Right lobe of liver (tissue), 6 donors: ENCODE data around the gene IL1RN. TPM values are rescaled to one million over a fixed set of nuclear protein-coding genes. Genes with fewer than 3 reads are reported as not detected.
"Not testable (repeated sequence)": the region's sequence is repeated elsewhere in the genome, so short reads cannot be mapped to it uniquely, and the experiment has no call there.

Experiments used
- ATAC-seq, 4 donors: fragments of 200-7000 bp; cut with Tn5 transposase; one replicate each; pipeline ENCODE4 v1.9.1; 2020; ENCODE audit warnings: mild to moderate bottlenecking in 4 of 4, moderate library complexity in 4 of 4
- DNase-seq, 3 donors: peaks; one replicate each; pipeline ENCODE4 v3.0.0-alpha.2; 2020
- H3K27ac ChIP-seq, 3 donors: fragments of 200-600 bp; one replicate each; pipeline ENCODE4 v1.8.0; 2022
- H3K27me3 ChIP-seq, 2 donors: fragments of 200-600 bp; one replicate each; pipeline ENCODE4 v1.8.0; 2022
- H3K36me3 ChIP-seq, 4 donors: fragments of 200-600 bp; sonication (generic) in 1 of 4; one replicate each; pipeline versions ENCODE4 v1.5.1 to v1.8.0; 2017 to 2022; ENCODE audit warnings: control low read depth in 1 of 4
- H3K4me1 ChIP-seq, 4 donors: fragments of 200-600 bp; sonication (generic) in 1 of 4; one replicate each; pipeline versions ENCODE4 v1.5.1 to v1.8.0; 2017 to 2022; ENCODE audit warnings: control low read depth in 1 of 4
- H3K4me3 ChIP-seq, 3 donors: fragments of 200-600 bp; one replicate each; pipeline ENCODE4 v1.8.0; 2022
- H3K9me3 ChIP-seq, 4 donors: fragments of 200-600 bp; sonication (generic) in 1 of 4; one replicate each; pipeline versions ENCODE4 v1.5.1 to v1.8.0; 2017 to 2022; ENCODE audit warnings: control low read depth in 1 of 4
- POLR2A ChIP-seq: fragments of 450-650 bp; IDR thresholded peaks from one replicate; pipeline ENCODE4 v1.6.1; 2017; ENCODE audit warnings: antibody characterized with exemption, mild to moderate bottlenecking
- WGBS: methylation state at CpG from one replicate; pipeline ENCODE4 v1.1.6; 2018; ENCODE audit warnings: low coverage, low lambda C conversion rate; ENCODE audit not compliant: insufficient coverage; ENCODE audit errors: missing lambda C conversion rate; 5-methylcytosine and 5-hydroxymethylcytosine counted together
- intact Hi-C, 2 donors: fragments of 100-400 bp; cut with DNase I; formaldehyde crosslinking; loops; one replicate each; pipeline versions ENCODE4 v1.11.2 to v1.14.1; 2022
- total RNA-seq, 6 experiments: library from RNA; depleted of rRNA in 2 of 6; stranded (reverse); fragments of >200 nt in 2 of 6; fragmentation: NEBNext Ultra II Directional in 3 of 6; extraction: Animal tissue kit (Norgen Biotek cat#: 25700) in 3 of 6; gene quantifications; one replicate each; pipeline versions ENCODE4 v1.1.0 to v1.2.4, GENCODE V29; 2016 to 2023
- TF ChIP-seq, protein P1 (sequence below), 4 donors: fragments of 200-600 bp in 3 of 4; fragments of 450-650 bp in 1 of 4; IDR thresholded peaks; one replicate each; pipeline versions ENCODE4 v1.5.1 to v1.8.0; 2016 to 2022; ENCODE audit warnings: antibody characterized with exemption in 4 of 4, mild to moderate bottlenecking in 2 of 4
- donor health status: DM: no; HTN: yes; CAD: no.
- donor health status: DM: no; HTN: no; CAD: no.
- donor health status: DM: no; HTN: no; CAD: no.
- donor health status: DM: no; HTN: yes; CAD: no.
- donor health status: DM: no; HTN: yes; CAD: no.

The IL1RN gene
- total RNA-seq, 6 experiments from 2014 or later: 14.5 to 98.1 (median 43.9) TPM

- intact Hi-C loops: no loop called here
- 94% methylated on average over 3 of the region's 5 CpGs for WGBS
- Histone ChIP-seq H3K27me3 (no peaks in the 10 kb centered on the region), H3K27ac (no peak overlapping the region), H3K36me3 (no peaks in the 10 kb centered on the region), H3K4me3 (no peak overlapping the region), H3K9me3 (no peaks in the 10 kb centered on the region), H3K4me1 (peaks cover 0 to 10% (median 5%) of the 10 kb centered on the region in 4 donors)
- ATAC-seq (no peak), DNase-seq (no peak)
- TF ChIP-seq, protein P1, sequence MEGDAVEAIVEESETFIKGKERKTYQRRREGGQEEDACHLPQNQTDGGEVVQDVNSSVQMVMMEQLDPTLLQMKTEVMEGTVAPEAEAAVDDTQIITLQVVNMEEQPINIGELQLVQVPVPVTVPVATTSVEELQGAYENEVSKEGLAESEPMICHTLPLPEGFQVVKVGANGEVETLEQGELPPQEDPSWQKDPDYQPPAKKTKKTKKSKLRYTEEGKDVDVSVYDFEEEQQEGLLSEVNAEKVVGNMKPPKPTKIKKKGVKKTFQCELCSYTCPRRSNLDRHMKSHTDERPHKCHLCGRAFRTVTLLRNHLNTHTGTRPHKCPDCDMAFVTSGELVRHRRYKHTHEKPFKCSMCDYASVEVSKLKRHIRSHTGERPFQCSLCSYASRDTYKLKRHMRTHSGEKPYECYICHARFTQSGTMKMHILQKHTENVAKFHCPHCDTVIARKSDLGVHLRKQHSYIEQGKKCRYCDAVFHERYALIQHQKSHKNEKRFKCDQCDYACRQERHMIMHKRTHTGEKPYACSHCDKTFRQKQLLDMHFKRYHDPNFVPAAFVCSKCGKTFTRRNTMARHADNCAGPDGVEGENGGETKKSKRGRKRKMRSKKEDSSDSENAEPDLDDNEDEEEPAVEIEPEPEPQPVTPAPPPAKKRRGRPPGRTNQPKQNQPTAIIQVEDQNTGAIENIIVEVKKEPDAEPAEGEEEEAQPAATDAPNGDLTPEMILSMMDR (IDR thresholded peaks at IDR 0.05): no peak
- no peak for TF ChIP-seq POLR2A
These were observed 34.4 kb upstream of the IL1RN start for GRCh38 chr2:113092864-113093612.

- no peak for ATAC-seq
- Histone ChIP-seq H3K4me1 (peaks cover 0 to 7% (median 3%) of the 10 kb centered on the region in 4 donors), H3K27ac (no peak overlapping the region), H3K9me3 (no peaks in the 10 kb centered on the region), H3K36me3 (no peaks in the 10 kb centered on the region), H3K27me3 (no peaks in the 10 kb centered on the region), H3K4me3 (no peak overlapping the region)
- TF ChIP-seq, protein P1 (IDR thresholded peaks at IDR 0.05): no peak
- no peak for TF ChIP-seq POLR2A
- WGBS: 63% methylated on average over 2 of the region's 2 CpGs
- no peak for DNase-seq
- intact Hi-C loops: no loop called here
These were observed 33.8 kb upstream of the IL1RN start for GRCh38 chr2:113093613-113093977.

DNA sequence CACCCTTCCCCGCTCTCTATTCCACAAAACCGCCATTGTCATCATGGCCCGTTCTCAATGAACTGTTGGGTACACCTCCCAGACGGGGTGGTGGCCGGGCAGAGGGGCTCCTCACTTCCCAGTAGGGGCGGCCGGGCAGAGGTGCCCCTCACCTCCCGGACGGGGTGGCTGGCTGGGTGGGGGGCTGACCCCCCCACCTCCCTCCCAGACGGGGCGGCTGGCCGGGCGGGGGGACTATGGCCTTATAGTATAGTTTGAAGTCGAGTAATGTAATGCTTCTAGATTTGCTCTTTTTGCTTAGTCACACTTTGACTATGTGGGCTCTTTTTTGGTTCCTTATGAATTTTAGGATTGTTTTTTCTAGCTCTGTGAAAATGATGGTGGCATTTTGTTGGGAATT, 31.1 kb upstream of the IL1RN start:
- H3K9me3 ChIP-seq, DNase-seq, H3K36me3 ChIP-seq, H3K4me1 ChIP-seq, H3K27ac ChIP-seq, ATAC-seq, H3K4me3 ChIP-seq, intact Hi-C loops, H3K27me3 ChIP-seq: not testable (repeated sequence)
- 97% methylated on average over 8 of the region's 14 CpGs for WGBS

- H3K36me3 ChIP-seq, ATAC-seq, H3K27ac ChIP-seq, H3K4me1 ChIP-seq, H3K27me3 ChIP-seq, H3K9me3 ChIP-seq, intact Hi-C loops, H3K4me3 ChIP-seq, DNase-seq: not testable (repeated sequence)
- WGBS: 85% methylated on average over 2 of the region's 2 CpGs
These were observed 30.4 kb upstream of the IL1RN start for GRCh38 chr2:113096842-113097618.

DNA sequence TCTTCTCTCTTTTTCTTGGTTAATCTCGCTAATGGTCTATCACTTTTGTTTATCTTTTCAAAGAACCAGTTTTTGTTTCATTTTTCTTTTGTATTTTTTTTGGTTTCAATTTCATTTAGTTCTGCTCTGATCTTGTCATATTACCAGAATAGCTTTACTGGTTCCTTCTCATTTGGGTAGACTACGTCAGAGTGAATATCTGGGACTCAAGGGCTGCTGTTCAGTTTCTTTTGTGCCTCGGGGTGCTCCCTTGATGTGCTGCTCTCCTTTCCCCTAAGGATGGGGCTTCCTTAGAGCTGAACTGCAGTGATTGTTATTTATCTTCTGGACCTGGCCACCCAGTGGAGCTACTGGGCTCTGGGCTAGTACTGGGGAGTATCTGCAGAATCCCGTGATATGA, 29.4 kb upstream of the IL1RN start:
- DNase-seq (no peak), ATAC-seq (peak in 2 of 4 donors; percentile 32 to 46)
- Histone ChIP-seq H3K27ac (no peak overlapping the region), H3K27me3 (no peaks in the 10 kb centered on the region), H3K36me3 (no peaks in the 10 kb centered on the region), H3K9me3 (no peaks in the 10 kb centered on the region), H3K4me1 (no peaks in the 10 kb centered on the region), H3K4me3 (no peak overlapping the region)
- WGBS: 48% methylated on average over 3 of the region's 4 CpGs
- intact Hi-C loops: no loop called here
- TF ChIP-seq, protein P1 (IDR thresholded peaks at IDR 0.05): no peak
- TF ChIP-seq POLR2A: no peak
